Measurements from ENCODE around the gene CLCF1. TPM values are rescaled to one million over a fixed set of nuclear protein-coding genes. Genes with fewer than 3 reads are reported as not detected.
A peak's percentile ranks its signal among the peaks of the same experiment; 100 is the strongest.

CLCF1 gene
- total and polyA plus RNA-seq, 10 of the 15 experiments (the other 5 are each of a cell fraction or from before 2014, with no cell fraction given), result 0.16 to 2.1 (median 0.63) TPM; not detected in 1

DNA sequence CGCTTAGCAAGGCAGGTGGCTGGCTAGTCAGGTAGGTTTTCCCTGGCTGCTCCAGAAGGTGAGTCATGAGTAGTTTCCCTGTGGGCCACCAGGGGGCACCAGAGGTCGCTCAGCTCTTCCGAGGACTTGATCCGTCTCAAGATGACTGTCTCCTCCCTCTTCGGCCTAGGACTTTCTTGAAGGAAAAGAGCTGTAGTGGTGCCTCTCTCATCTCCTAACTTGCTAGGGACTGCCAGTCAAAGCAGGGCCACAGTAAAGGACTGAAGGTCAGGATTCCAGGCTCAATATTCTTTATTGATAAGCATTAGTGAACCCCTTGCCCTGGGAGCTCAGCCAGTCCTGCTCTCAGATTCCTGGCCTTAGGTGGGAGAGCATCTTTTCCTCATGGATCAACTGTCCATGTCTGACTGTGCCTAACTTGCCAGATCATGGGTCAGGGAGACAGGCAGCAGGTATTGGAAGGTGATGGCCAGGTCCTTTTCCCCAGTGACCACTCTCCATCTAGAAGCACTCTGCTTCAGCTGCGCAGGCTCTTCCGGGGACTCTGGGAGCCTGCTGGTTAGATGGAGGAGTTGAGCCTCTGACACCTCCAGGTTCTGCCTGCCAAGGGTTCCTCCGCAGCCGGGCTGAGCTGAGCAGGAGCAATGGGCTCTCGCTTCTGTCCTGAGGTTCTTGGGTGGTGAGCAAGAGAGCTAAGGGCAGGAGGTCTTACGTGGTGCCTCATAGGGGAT lies 22.0 kb downstream of the CLCF1 start (continued):
- TF ChIP-seq, protein P1, sequence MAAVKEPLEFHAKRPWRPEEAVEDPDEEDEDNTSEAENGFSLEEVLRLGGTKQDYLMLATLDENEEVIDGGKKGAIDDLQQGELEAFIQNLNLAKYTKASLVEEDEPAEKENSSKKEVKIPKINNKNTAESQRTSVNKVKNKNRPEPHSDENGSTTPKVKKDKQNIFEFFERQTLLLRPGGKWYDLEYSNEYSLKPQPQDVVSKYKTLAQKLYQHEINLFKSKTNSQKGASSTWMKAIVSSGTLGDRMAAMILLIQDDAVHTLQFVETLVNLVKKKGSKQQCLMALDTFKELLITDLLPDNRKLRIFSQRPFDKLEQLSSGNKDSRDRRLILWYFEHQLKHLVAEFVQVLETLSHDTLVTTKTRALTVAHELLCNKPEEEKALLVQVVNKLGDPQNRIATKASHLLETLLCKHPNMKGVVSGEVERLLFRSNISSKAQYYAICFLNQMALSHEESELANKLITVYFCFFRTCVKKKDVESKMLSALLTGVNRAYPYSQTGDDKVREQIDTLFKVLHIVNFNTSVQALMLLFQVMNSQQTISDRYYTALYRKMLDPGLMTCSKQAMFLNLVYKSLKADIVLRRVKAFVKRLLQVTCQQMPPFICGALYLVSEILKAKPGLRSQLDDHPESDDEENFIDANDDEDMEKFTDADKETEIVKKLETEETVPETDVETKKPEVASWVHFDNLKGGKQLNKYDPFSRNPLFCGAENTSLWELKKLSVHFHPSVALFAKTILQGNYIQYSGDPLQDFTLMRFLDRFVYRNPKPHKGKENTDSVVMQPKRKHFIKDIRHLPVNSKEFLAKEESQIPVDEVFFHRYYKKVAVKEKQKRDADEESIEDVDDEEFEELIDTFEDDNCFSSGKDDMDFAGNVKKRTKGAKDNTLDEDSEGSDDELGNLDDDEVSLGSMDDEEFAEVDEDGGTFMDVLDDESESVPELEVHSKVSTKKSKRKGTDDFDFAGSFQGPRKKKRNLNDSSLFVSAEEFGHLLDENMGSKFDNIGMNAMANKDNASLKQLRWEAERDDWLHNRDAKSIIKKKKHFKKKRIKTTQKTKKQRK (IDR thresholded peaks at IDR 0.05; ENCODE audit: low read depth, low read length), result no peak
- TF ChIP-seq EZH2 (IDR thresholded peaks at IDR 0.05; ENCODE audit: borderline replicate concordance, control insufficient read depth, low read depth, low read length) (no peak), POLR2A (IDR thresholded peaks at IDR 0.05; ENCODE audit: low read depth, low read length) (no peak), MEF2B (IDR thresholded peaks at IDR 0.05; ENCODE audit: partially characterized antibody, poor library complexity, severe bottlenecking) (no peak), ZZZ3 (IDR thresholded peaks at IDR 0.05; ENCODE audit: control insufficient read depth, insufficient read length, low read depth) (no peak), POU2F2 (IDR thresholded peaks at IDR 0.05; ENCODE audit: borderline replicate concordance, low read depth, low read length) (0 out of 3 replicates have a peak, but pooled peaks have one; percentile 30), SREBF1 (IDR thresholded peaks at IDR 0.05; ENCODE audit: low read length) (no peak), RAD21 (IDR thresholded peaks at IDR 0.05; ENCODE audit: insufficient read depth, low read depth, low read length) (peak; percentile 60), HCFC1 (IDR thresholded peaks at IDR 0.05; ENCODE audit: low read length) (no peak), BACH1 (IDR thresholded peaks at IDR 0.05; ENCODE audit: borderline replicate concordance) (no peak), NR2F1 (conservative IDR thresholded peaks at IDR 0.05) (no peak), NR2C2 (IDR thresholded peaks at IDR 0.05; ENCODE audit: borderline replicate concordance, control insufficient read depth, insufficient read length, low read depth) (no peak), YBX1 (IDR thresholded peaks at IDR 0.05) (no peak), LARP7 (IDR thresholded peaks at IDR 0.05) (no peak), SMARCA5 (IDR thresholded peaks at IDR 0.05) (peak; percentile 37; the same call in 1 of the 2 replicates), PAX5 (IDR thresholded peaks at IDR 0.05; ENCODE audit: borderline replicate concordance, low read depth, low read length) (0 out of 2 replicates have a peak, but pooled peaks have one; percentile 8), CHD4 (IDR thresholded peaks at IDR 0.05) (no peak), KLF5 (IDR thresholded peaks at IDR 0.05; ENCODE audit: partially characterized antibody) (no peak), MYC (IDR thresholded peaks at IDR 0.05; ENCODE audit: insufficient read depth, insufficient read length, insufficient replicate concordance, low read length, severe bottlenecking) (no peak)
- TF ChIP-seq, protein P2, sequence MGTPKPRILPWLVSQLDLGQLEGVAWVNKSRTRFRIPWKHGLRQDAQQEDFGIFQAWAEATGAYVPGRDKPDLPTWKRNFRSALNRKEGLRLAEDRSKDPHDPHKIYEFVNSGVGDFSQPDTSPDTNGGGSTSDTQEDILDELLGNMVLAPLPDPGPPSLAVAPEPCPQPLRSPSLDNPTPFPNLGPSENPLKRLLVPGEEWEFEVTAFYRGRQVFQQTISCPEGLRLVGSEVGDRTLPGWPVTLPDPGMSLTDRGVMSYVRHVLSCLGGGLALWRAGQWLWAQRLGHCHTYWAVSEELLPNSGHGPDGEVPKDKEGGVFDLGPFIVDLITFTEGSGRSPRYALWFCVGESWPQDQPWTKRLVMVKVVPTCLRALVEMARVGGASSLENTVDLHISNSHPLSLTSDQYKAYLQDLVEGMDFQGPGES (IDR thresholded peaks at IDR 0.05), result no peak
- TF ChIP-seq, protein P3, sequence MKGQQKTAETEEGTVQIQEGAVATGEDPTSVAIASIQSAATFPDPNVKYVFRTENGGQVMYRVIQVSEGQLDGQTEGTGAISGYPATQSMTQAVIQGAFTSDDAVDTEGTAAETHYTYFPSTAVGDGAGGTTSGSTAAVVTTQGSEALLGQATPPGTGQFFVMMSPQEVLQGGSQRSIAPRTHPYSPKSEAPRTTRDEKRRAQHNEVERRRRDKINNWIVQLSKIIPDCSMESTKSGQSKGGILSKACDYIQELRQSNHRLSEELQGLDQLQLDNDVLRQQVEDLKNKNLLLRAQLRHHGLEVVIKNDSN (IDR thresholded peaks at IDR 0.05; ENCODE audit: borderline replicate concordance, extremely low read length, insufficient read depth, low read depth, low read length), result no peak
- TF ChIP-seq, protein P4, sequence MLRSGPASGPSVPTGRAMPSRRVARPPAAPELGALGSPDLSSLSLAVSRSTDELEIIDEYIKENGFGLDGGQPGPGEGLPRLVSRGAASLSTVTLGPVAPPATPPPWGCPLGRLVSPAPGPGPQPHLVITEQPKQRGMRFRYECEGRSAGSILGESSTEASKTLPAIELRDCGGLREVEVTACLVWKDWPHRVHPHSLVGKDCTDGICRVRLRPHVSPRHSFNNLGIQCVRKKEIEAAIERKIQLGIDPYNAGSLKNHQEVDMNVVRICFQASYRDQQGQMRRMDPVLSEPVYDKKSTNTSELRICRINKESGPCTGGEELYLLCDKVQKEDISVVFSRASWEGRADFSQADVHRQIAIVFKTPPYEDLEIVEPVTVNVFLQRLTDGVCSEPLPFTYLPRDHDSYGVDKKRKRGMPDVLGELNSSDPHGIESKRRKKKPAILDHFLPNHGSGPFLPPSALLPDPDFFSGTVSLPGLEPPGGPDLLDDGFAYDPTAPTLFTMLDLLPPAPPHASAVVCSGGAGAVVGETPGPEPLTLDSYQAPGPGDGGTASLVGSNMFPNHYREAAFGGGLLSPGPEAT (IDR thresholded peaks at IDR 0.05; ENCODE audit: low read depth), result 0 out of 2 replicates have a peak, but pooled peaks have one; percentile 15
